ENCODE results near the gene TTC5. TPM values are rescaled to one million over a fixed set of nuclear protein-coding genes. Genes with fewer than 3 reads are reported as not detected.

The TTC5 gene
- total and polyA plus RNA-seq, 2 donors (not counting 1 experiment from before 2014, with no cell fraction given) = 8.2 to 37.5 TPM

DNA sequence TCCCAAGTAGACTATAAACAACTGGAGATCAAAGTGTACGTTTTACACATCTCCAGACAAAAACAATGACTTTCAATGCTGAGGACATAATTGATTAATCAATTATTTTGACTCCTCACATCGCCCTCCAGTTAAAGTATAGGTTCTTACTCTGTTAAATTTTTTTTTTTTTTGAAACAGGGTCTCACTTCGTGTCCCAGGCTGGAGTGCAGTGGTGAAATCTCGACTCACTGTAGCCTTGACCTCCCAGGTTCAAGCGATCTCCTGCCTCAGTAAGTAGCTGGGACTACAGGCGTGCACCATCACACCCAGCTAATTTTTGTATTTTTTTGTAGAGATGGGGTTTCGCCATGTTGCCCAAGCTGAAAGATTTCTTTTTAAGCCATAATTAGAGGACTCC is 28.3 kb upstream of the TTC5 start:
- H3K27me3 Mint-ChIP-seq = no peaks in the 10 kb centered on the region
- peaks cover 0 to under 1% of the 10 kb centered on the region in 2 experiments for H3K36me3 ChIP-seq (replicated peaks in 1 of 2; ENCODE audit: control extremely low read depth in 1 of 2, control insufficient read depth in 1 of 2, extremely low read depth in 1 of 2, insufficient read depth in 2 of 2, low read length in 1 of 2)
- WGBS (ENCODE audit: insufficient coverage) = no CpG with 5 or more reads among the region's 7 CpGs
- no peaks in the 10 kb centered on the region for H3K9me3 ChIP-seq (ENCODE audit: control extremely low read depth in 1 of 3, control insufficient read depth in 2 of 3, insufficient read depth in 1 of 3, low read length in 2 of 3)
- POLR2A ChIA-PET = interaction anchor here (0.6 to 2.8 kb wide), 2 partner anchors 8 to 649 kb away, joined by 4 to 19 read pairs; partner anchors contain the start of gene PARP2
- H3K9ac ChIP-seq (ENCODE audit: low read length) = no peak overlapping the region
- no peaks in the 10 kb centered on the region for H3K27me3 ChIP-seq (replicated peaks in 1 of 4; ENCODE audit: control extremely low read depth in 1 of 4, control insufficient read depth in 3 of 4, insufficient read depth in 4 of 4, low read length in 3 of 4)
- no peak overlapping the region for H3K27ac Mint-ChIP-seq
- H3K79me2 ChIP-seq (ENCODE audit: control insufficient read depth, insufficient read depth, low read length) = peaks cover 45% of the 10 kb centered on the region
- peak overlapping the region; percentile 72 for H3K4me2 ChIP-seq (replicated peaks; ENCODE audit: low read depth, low read length, poor library complexity, severe bottlenecking)
- ATAC-seq (ENCODE audit: low read depth) (no peak), DNase-seq (no peak)
- H3K27ac ChIP-seq (ENCODE audit: low read length in 2 of 2) = peak overlapping the region; percentile 54 to 78
- H3K4me3 Mint-ChIP-seq = no peak overlapping the region
- peaks cover 13 to 18% of the 10 kb centered on the region in 2 donors for H3K4me1 ChIP-seq (ENCODE audit: control insufficient read depth in 2 of 2, insufficient read depth in 2 of 2, low read length in 2 of 2)
- peak overlapping the region in 1 of 5 experiments; percentile 72 for H3K4me3 ChIP-seq (ENCODE audit: control extremely low read depth in 1 of 5, extremely low read depth in 1 of 5, insufficient read depth in 1 of 5, low read depth in 2 of 5, low read length in 4 of 5)
- peak overlapping the region; percentile 73 for H2AFZ ChIP-seq (ENCODE audit: insufficient read depth, low read depth, low read length, poor library complexity, severe bottlenecking)
- intact Hi-C loops (cut with micrococcal nuclease) = no loop called here
- CTCF ChIA-PET = interaction anchor here (0.7 to 10.4 kb wide), 4 partner anchors 9 to 279 kb away, joined by 3 to 215 read pairs (median 14); partner anchors contain the start of gene PARP2
- TF ChIP-seq, protein P1, sequence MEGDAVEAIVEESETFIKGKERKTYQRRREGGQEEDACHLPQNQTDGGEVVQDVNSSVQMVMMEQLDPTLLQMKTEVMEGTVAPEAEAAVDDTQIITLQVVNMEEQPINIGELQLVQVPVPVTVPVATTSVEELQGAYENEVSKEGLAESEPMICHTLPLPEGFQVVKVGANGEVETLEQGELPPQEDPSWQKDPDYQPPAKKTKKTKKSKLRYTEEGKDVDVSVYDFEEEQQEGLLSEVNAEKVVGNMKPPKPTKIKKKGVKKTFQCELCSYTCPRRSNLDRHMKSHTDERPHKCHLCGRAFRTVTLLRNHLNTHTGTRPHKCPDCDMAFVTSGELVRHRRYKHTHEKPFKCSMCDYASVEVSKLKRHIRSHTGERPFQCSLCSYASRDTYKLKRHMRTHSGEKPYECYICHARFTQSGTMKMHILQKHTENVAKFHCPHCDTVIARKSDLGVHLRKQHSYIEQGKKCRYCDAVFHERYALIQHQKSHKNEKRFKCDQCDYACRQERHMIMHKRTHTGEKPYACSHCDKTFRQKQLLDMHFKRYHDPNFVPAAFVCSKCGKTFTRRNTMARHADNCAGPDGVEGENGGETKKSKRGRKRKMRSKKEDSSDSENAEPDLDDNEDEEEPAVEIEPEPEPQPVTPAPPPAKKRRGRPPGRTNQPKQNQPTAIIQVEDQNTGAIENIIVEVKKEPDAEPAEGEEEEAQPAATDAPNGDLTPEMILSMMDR (IDR thresholded peaks at IDR 0.05) = no peak
- TF ChIP-seq EZH2 (IDR thresholded peaks at IDR 0.05; ENCODE audit: borderline replicate concordance, insufficient read depth, low read depth, low read length, poor library complexity, severe bottlenecking) = no peak
- H3K9me3 Mint-ChIP-seq (ENCODE audit: insufficient read depth) = no peaks in the 10 kb centered on the region
- no peaks in the 10 kb centered on the region for H4K20me1 ChIP-seq (ENCODE audit: control insufficient read depth, insufficient read depth, low read length, poor library complexity, severe bottlenecking)
- H3K4me1 Mint-ChIP-seq = peaks cover 30% of the 10 kb centered on the region

DNA sequence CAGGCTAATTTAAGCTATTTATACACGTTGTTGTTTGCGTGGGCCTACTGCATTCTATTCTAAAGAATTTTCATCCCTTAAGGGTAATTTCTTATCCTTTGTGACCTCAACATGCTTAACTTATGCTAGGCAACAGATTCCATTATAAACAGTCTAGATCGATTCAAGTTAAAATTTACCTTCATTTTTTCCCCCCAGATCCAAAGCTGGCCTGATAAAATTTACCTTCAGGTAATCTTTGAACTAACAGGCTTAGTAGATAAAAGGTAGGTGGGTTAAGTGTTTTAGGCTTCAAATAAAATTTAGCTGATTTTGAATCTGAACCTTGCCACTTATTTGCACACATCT is 27.7 kb upstream of the TTC5 start:
- Mint-ChIP-seq H3K27me3 (no peaks in the 10 kb centered on the region), H3K9me3 (ENCODE audit: insufficient read depth) (no peaks in the 10 kb centered on the region), H3K27ac (peak overlapping the region; percentile 93), H3K4me3 (peak overlapping the region; percentile 99), H3K4me1 (peaks cover 34% of the 10 kb centered on the region)
- Histone ChIP-seq H3K9me3 (ENCODE audit: control extremely low read depth in 1 of 3, control insufficient read depth in 2 of 3, insufficient read depth in 1 of 3, low read length in 2 of 3) (no peaks in the 10 kb centered on the region), H3K4me3 (ENCODE audit: control extremely low read depth in 1 of 5, extremely low read depth in 1 of 5, insufficient read depth in 1 of 5, low read depth in 2 of 5, low read length in 4 of 5) (peak overlapping the region; percentile 54 to 100 (median 93)), H3K27ac (ENCODE audit: low read length in 2 of 2) (peak overlapping the region; percentile 54 to 78), H3K4me2 (replicated peaks; ENCODE audit: low read depth, low read length, poor library complexity, severe bottlenecking) (peak overlapping the region; percentile 72), H3K79me2 (ENCODE audit: control insufficient read depth, insufficient read depth, low read length) (peaks cover 45% of the 10 kb centered on the region), H4K20me1 (ENCODE audit: control insufficient read depth, insufficient read depth, low read length, poor library complexity, severe bottlenecking) (no peaks in the 10 kb centered on the region), H3K4me1 (ENCODE audit: control insufficient read depth in 2 of 2, insufficient read depth in 2 of 2, low read length in 2 of 2) (peaks cover 13 to 18% of the 10 kb centered on the region in 2 donors), H3K9ac (ENCODE audit: low read length) (peak overlapping the region; percentile 80), H3K27me3 (replicated peaks in 1 of 4; ENCODE audit: control extremely low read depth in 1 of 4, control insufficient read depth in 3 of 4, insufficient read depth in 4 of 4, low read length in 3 of 4) (no peaks in the 10 kb centered on the region), H2AFZ (ENCODE audit: insufficient read depth, low read depth, low read length, poor library complexity, severe bottlenecking) (peak overlapping the region; percentile 73), H3K36me3 (replicated peaks in 1 of 2; ENCODE audit: control extremely low read depth in 1 of 2, control insufficient read depth in 1 of 2, extremely low read depth in 1 of 2, insufficient read depth in 2 of 2, low read length in 1 of 2) (peaks cover 0 to 5% of the 10 kb centered on the region in 2 experiments)
- ATAC-seq (ENCODE audit: low read depth) (no peak), DNase-seq (no peak)
- no peak for TF ChIP-seq EZH2 (IDR thresholded peaks at IDR 0.05; ENCODE audit: borderline replicate concordance, insufficient read depth, low read depth, low read length, poor library complexity, severe bottlenecking)
- TF ChIP-seq, protein P1 (IDR thresholded peaks at IDR 0.05) = no peak
- POLR2A ChIA-PET = interaction anchor here (0.6 to 2.8 kb wide), 2 partner anchors 9 to 317 kb away, joined by 4 to 19 read pairs; partner anchors contain the start of gene PARP2
- CTCF ChIA-PET = interaction anchor here (0.7 to 10.4 kb wide), 4 partner anchors 10 to 280 kb away, joined by 3 to 215 read pairs (median 14); partner anchors contain the start of gene PARP2
- intact Hi-C loops (cut with micrococcal nuclease) = loop anchor here (1.0 kb wide), 1 partner anchor 10 kb away; the partner anchor contains the start of gene PARP2
- WGBS (ENCODE audit: insufficient coverage) = no CpG with 5 or more reads among the region's 3 CpGs
